MM.1S (cell line): Measurements from ENCODE around the gene ZBTB4.

Experiments
- EZH2 ChIP-seq: fragments of 300-600 bp; sonication (generic); optimal IDR thresholded peaks from 2 replicates; pipeline ENCODE3; 2017; ENCODE audit warnings: low read depth, mild to moderate bottlenecking, antibody characterized with exemption, low read length, mixed read lengths
- EZH2phosphoT487 ChIP-seq: fragments of 300-600 bp; sonication (generic); IDR thresholded peaks from 2 replicates; pipeline ENCODE4 v1.6.1; 2018; ENCODE audit warnings: antibody characterized with exemption, low read length
- TF ChIP-seq, protein P1 (sequence below): fragments of 300-600 bp; sonication (generic); IDR thresholded peaks from 2 replicates; pipeline ENCODE4 v1.5.1; 2016; ENCODE audit warnings: antibody characterized with exemption, low read length, mixed read lengths

DNA sequence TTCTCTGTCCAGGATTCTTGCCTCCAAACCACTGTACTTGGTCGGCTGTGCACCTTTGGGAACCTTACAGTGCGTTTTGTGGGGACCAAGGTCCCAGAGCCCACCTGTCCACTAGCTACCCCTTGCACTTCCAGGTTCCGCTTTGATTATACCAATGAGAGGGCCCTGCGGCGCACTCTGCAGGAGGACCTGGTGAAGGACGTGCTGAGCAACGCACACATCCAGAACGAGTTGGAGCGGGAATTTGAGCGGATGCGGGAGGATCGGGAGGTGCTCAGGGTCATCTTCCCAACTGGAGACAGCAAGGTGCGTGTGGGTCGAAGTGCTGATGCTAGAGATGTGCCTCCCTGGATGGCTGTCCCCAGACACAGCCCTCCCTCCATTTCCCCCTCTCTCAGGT lies 23.6 kb upstream of the ZBTB4 start:
- TF ChIP-seq, protein P1, sequence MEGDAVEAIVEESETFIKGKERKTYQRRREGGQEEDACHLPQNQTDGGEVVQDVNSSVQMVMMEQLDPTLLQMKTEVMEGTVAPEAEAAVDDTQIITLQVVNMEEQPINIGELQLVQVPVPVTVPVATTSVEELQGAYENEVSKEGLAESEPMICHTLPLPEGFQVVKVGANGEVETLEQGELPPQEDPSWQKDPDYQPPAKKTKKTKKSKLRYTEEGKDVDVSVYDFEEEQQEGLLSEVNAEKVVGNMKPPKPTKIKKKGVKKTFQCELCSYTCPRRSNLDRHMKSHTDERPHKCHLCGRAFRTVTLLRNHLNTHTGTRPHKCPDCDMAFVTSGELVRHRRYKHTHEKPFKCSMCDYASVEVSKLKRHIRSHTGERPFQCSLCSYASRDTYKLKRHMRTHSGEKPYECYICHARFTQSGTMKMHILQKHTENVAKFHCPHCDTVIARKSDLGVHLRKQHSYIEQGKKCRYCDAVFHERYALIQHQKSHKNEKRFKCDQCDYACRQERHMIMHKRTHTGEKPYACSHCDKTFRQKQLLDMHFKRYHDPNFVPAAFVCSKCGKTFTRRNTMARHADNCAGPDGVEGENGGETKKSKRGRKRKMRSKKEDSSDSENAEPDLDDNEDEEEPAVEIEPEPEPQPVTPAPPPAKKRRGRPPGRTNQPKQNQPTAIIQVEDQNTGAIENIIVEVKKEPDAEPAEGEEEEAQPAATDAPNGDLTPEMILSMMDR = peak; percentile 26
- no peak for TF ChIP-seq EZH2
- TF ChIP-seq EZH2phosphoT487 = no peak
